Lower leg skin (tissue), 3 donors: Measurements from ENCODE around the gene WHRN.

Source experiments
- CTCF ChIP-seq, 3 donors: fragments of 450-650 bp; IDR thresholded peaks; one replicate each; pipeline ENCODE4 v1.5.1; 2016; ENCODE audit warnings: antibody characterized with exemption in 3 of 3, mild to moderate bottlenecking in 3 of 3, moderate library complexity in 2 of 3
- POLR2A ChIP-seq, 2 donors: fragments of 450-650 bp; IDR thresholded peaks; one replicate each; pipeline ENCODE4 v1.6.1; 2016 to 2017; ENCODE audit warnings: antibody characterized with exemption in 2 of 2, mild to moderate bottlenecking in 1 of 2, moderate library complexity in 1 of 2

GRCh38 chr9:114484215-114484853 is 20.9 kb downstream of the WHRN start:
- TF ChIP-seq POLR2A (IDR thresholded peaks at IDR 0.05) (no peak), CTCF (IDR thresholded peaks at IDR 0.05) (no peak)
